Smooth muscle cell (in vitro differentiated cells): Measurements from ENCODE around the gene NCKAP5L. TPM values are rescaled to one million over a fixed set of nuclear protein-coding genes. Genes with fewer than 3 reads are reported as not detected.

ENCODE experiments used
- DNase-seq: peaks from one replicate; lab custom pipeline; 2025; ENCODE audit not compliant: unreplicated experiment; lab: John Stamatoyannopoulos, UW
- H2AFZ ChIP-seq: fragments of 200-600 bp; sonication (generic); 2 replicates; pipeline ENCODE4 v1.6.0; 2016; ENCODE audit warnings: antibody characterized with exemption, low read depth, mild to moderate bottlenecking
- H3F3A ChIP-seq: fragments of 200-600 bp; sonication (generic); 2 replicates; pipeline ENCODE4 v1.6.0; 2017; ENCODE audit warnings: antibody characterized with exemption, low read depth
- H3K27ac ChIP-seq: fragments of 200-600 bp; sonication (generic); 2 replicates; pipeline ENCODE4 v1.5.1; 2016; ENCODE audit warnings: low read depth, mild to moderate bottlenecking
- H3K27me3 ChIP-seq: fragments of 200-600 bp; sonication (generic); 2 replicates; pipeline ENCODE4 v1.6.1; 2016; ENCODE audit warnings: low read depth, mild to moderate bottlenecking
- H3K36me3 ChIP-seq: fragments of 200-600 bp; sonication (generic); 2 replicates; pipeline ENCODE4 v1.5.1; 2016; ENCODE audit warnings: low read depth
- H3K4me1 ChIP-seq: fragments of 200-600 bp; sonication (generic); 2 replicates; pipeline ENCODE4 v1.5.1; 2016; ENCODE audit warnings: low read depth
- H3K4me2 ChIP-seq: fragments of 200-600 bp; sonication (generic); 2 replicates; pipeline ENCODE4 v1.6.0; 2016; ENCODE audit warnings: mild to moderate bottlenecking
- H3K4me3 ChIP-seq: fragments of 200-600 bp; sonication (generic); 2 replicates; pipeline ENCODE4 v1.5.1; 2016; ENCODE audit warnings: mild to moderate bottlenecking
- H3K79me2 ChIP-seq: fragments of 200-600 bp; sonication (generic); 2 replicates; pipeline ENCODE4 v1.6.0; 2016; ENCODE audit warnings: low read depth, mild to moderate bottlenecking
- H3K9ac ChIP-seq: fragments of 200-600 bp; sonication (generic); 2 replicates; pipeline ENCODE4 v1.6.0; 2016; ENCODE audit warnings: low read depth
- H3K9me3 ChIP-seq: fragments of 200-600 bp; sonication (generic); replicated peaks from 2 replicates; pipeline ENCODE4 v1.5.1; 2016; ENCODE audit warnings: low read depth
- H4K20me1 ChIP-seq: fragments of 200-600 bp; sonication (generic); 2 replicates; pipeline ENCODE4 v1.6.0; 2016; ENCODE audit warnings: low read depth
- WGBS: methylation state at CpG from one replicate; pipeline ENCODE4 v1.1.7; 2016; ENCODE audit warnings: low lambda C conversion rate; 5-methylcytosine and 5-hydroxymethylcytosine counted together
- polyA plus RNA-seq: library from polyadenylated mRNA; unstranded; fragments of >200 nt; fragmentation: Nextera tagmentation; extraction: Ambion mirVana; gene quantifications from 2 replicates; pipeline ENCODE4 v1.2.1, GENCODE V29; 2016
- total RNA-seq: library from RNA; depleted of rRNA; stranded (reverse); fragments of >200 nt; gene quantifications from 2 replicates; pipeline ENCODE4 v1.2.3, GENCODE V29; 2014
- TF ChIP-seq, protein P1 (sequence below): fragments of 200-600 bp; sonication (generic); IDR thresholded peaks from 2 replicates; pipeline ENCODE4 v1.5.1; 2017; ENCODE audit warnings: borderline replicate concordance, mild to moderate bottlenecking, antibody characterized with exemption; ENCODE audit not compliant: insufficient read depth, poor library complexity, severe bottlenecking

NCKAP5L gene
- total and polyA plus RNA-seq, 2 experiments from 2014 or later: 24.1 to 29.4 TPM

DNA sequence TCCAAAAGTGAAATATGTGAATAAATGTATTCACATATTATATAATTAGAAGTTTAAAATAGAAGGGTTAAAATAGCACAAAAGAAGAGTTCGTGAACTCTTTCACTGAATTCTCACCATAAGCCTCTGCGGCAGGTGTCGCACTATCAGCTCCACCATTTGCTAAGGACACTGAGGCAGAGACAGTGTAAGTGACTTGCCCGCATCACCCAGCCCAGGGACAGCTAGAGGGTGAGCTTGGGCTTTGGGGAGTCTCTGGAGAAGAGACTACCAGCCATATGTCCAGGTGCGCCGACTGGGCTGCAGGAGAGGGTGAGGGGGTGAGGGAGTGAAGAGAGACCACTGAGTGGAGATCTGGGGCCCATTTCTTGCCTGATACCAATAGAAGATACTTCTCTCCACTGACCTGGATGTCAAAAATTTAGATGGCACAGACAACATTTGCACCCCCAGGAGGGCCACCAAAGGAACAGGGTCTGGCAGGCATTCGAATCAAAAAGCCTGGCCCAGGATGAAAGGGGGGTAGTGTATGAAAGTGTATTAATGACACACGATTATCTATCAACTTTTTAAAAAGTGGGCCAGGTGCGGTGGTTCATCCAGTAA lies 47.0 kb upstream of the NCKAP5L start:
- H3K79me2 ChIP-seq: no peaks in the 10 kb centered on the region
- no peaks in the 10 kb centered on the region for H3K36me3 ChIP-seq
- H3K9ac ChIP-seq: no peak overlapping the region
- H3K4me1 ChIP-seq: no peaks in the 10 kb centered on the region
- WGBS: 98% methylated on average over 9 of the region's 9 CpGs
- H3K4me3 ChIP-seq: no peak overlapping the region
- DNase-seq: no peak
- TF ChIP-seq, protein P1, sequence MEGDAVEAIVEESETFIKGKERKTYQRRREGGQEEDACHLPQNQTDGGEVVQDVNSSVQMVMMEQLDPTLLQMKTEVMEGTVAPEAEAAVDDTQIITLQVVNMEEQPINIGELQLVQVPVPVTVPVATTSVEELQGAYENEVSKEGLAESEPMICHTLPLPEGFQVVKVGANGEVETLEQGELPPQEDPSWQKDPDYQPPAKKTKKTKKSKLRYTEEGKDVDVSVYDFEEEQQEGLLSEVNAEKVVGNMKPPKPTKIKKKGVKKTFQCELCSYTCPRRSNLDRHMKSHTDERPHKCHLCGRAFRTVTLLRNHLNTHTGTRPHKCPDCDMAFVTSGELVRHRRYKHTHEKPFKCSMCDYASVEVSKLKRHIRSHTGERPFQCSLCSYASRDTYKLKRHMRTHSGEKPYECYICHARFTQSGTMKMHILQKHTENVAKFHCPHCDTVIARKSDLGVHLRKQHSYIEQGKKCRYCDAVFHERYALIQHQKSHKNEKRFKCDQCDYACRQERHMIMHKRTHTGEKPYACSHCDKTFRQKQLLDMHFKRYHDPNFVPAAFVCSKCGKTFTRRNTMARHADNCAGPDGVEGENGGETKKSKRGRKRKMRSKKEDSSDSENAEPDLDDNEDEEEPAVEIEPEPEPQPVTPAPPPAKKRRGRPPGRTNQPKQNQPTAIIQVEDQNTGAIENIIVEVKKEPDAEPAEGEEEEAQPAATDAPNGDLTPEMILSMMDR: no peak
- H2AFZ ChIP-seq: no peak overlapping the region
- H3K4me2 ChIP-seq: no peak overlapping the region
- no peak overlapping the region for H3K27ac ChIP-seq
- H3K9me3 ChIP-seq: no peaks in the 10 kb centered on the region
- H3K27me3 ChIP-seq: no peaks in the 10 kb centered on the region
- H3F3A ChIP-seq: peaks cover 17% of the 10 kb centered on the region
- H4K20me1 ChIP-seq: no peaks in the 10 kb centered on the region

GRCh38 chr12:49874142-49874897 lies 46.1 kb upstream of the NCKAP5L start:
- Histone ChIP-seq H3K9me3 (no peaks in the 10 kb centered on the region), H3K27me3 (no peaks in the 10 kb centered on the region), H2AFZ (no peak overlapping the region), H4K20me1 (no peaks in the 10 kb centered on the region), H3F3A (peaks cover 19% of the 10 kb centered on the region), H3K27ac (no peak overlapping the region), H3K79me2 (no peaks in the 10 kb centered on the region), H3K4me1 (no peaks in the 10 kb centered on the region), H3K36me3 (no peaks in the 10 kb centered on the region), H3K4me2 (peak overlapping the region; percentile 29), H3K9ac (no peak overlapping the region), H3K4me3 (no peak overlapping the region)
- TF ChIP-seq, protein P1: no peak
- no peak for DNase-seq
- 63% methylated on average over 12 of the region's 12 CpGs for WGBS

DNA sequence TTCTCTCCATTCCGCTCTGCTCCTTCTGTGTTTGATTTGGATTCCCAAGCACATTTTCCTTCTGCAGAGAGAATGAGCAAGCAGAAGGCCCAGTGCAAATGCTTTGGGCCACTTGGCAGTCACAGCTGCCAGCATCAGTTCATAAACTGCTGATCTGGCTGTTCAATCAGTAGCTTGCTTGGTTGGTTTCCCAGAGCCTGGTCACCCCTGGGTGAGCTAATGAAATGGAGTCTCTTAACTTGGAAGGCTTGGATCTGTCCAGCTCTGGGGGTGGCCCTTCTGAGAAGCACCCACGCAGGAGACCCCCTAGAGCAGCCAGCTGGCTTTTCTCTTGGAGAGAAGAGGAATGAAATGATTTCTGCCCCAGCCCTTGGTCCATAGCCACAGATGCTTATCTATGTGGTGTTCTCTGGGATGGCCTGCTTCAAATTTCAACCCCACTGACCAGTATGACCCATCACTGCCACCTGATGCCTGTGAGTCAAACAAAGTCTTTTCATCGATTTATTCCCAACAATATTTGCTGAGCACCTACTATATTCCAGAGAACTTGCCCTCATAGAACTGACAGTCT lies 45.2 kb upstream of the NCKAP5L start:
- Histone ChIP-seq H3K27me3 (no peaks in the 10 kb centered on the region), H3K27ac (no peak overlapping the region), H3F3A (peaks cover 11% of the 10 kb centered on the region), H3K4me3 (no peak overlapping the region), H3K4me1 (no peaks in the 10 kb centered on the region), H3K4me2 (no peak overlapping the region), H2AFZ (no peak overlapping the region), H4K20me1 (no peaks in the 10 kb centered on the region), H3K79me2 (no peaks in the 10 kb centered on the region), H3K36me3 (no peaks in the 10 kb centered on the region), H3K9ac (no peak overlapping the region), H3K9me3 (no peaks in the 10 kb centered on the region)
- 97% methylated on average over 3 of the region's 3 CpGs for WGBS
- TF ChIP-seq, protein P1: no peak
- DNase-seq: no peak
